ENCODE data around the gene ANKRD39.
A peak's percentile ranks its signal among the peaks of the same experiment; 100 is the strongest.

Gene ANKRD39

GRCh38 chr2:96804986-96805385, 52.8 kb downstream of the ANKRD39 start:
- no peak for TF ChIP-seq CTCF (IDR thresholded peaks at IDR 0.05; ENCODE audit: borderline replicate concordance, control extremely low read depth, extremely low read depth, insufficient read depth, missing control alignments)
- DNase-seq (ENCODE audit: low spot score): no peak
- in situ Hi-C loops (cut with MboI; ENCODE audit: low sequenced_read_pairs, unreplicated experiment): no loop called here

- in situ Hi-C loops (cut with MboI; ENCODE audit: low sequenced_read_pairs, unreplicated experiment): no loop called here
- no peak for TF ChIP-seq CTCF (IDR thresholded peaks at IDR 0.05; ENCODE audit: borderline replicate concordance, control extremely low read depth, extremely low read depth, insufficient read depth, missing control alignments)
- DNase-seq (ENCODE audit: low spot score): no peak
These were observed 55.1 kb downstream of the ANKRD39 start for GRCh38 chr2:96802721-96803120.

- in situ Hi-C loops (cut with MboI; ENCODE audit: low sequenced_read_pairs, unreplicated experiment): no loop called here
- TF ChIP-seq CTCF (IDR thresholded peaks at IDR 0.05; ENCODE audit: borderline replicate concordance, control extremely low read depth, extremely low read depth, insufficient read depth, missing control alignments): no peak
- peak; percentile 83 for DNase-seq (ENCODE audit: low spot score)
These were observed 55.8 kb downstream of the ANKRD39 start for GRCh38 chr2:96801786-96802595.

GRCh38 chr2:96801005-96801785, 56.6 kb downstream of the ANKRD39 start:
- DNase-seq (ENCODE audit: low spot score): peak; percentile 91
- in situ Hi-C loops (cut with MboI; ENCODE audit: low sequenced_read_pairs, unreplicated experiment): no loop called here
- peak; percentile 92 for TF ChIP-seq CTCF (IDR thresholded peaks at IDR 0.05; ENCODE audit: borderline replicate concordance, control extremely low read depth, extremely low read depth, insufficient read depth, missing control alignments)

GRCh38 chr2:96800061-96801004, 57.5 kb downstream of the ANKRD39 start:
- DNase-seq (ENCODE audit: low spot score): no peak
- in situ Hi-C loops (cut with MboI; ENCODE audit: low sequenced_read_pairs, unreplicated experiment): no loop called here
- no peak for TF ChIP-seq CTCF (IDR thresholded peaks at IDR 0.05; ENCODE audit: borderline replicate concordance, control extremely low read depth, extremely low read depth, insufficient read depth, missing control alignments)

GRCh38 chr2:96799623-96799935, 58.2 kb downstream of the ANKRD39 start:
- DNase-seq (ENCODE audit: low spot score): no peak
- in situ Hi-C loops (cut with MboI; ENCODE audit: low sequenced_read_pairs, unreplicated experiment): no loop called here
- TF ChIP-seq CTCF (IDR thresholded peaks at IDR 0.05; ENCODE audit: borderline replicate concordance, control extremely low read depth, extremely low read depth, insufficient read depth, missing control alignments): no peak

Measured in GM13976 (cell line).